K562 (cell line): ENCODE measurements around the gene HCAR1. TPM values are rescaled to one million over a fixed set of nuclear protein-coding genes. Genes with fewer than 3 reads are reported as not detected.
A peak's percentile ranks its signal among the peaks of the same experiment; 100 is the strongest.

Experiments used
- ARID1B ChIP-seq: fragments of 450-650 bp; IDR thresholded peaks from 2 replicates; pipeline ENCODE4 v1.6.1; 2016; ENCODE audit warnings: antibody characterized with exemption, mild to moderate bottlenecking, inconsistent platforms
- BHLHE40 ChIP-seq: IDR thresholded peaks from 2 replicates; pipeline ENCODE4 v1.6.1; 2011; ENCODE audit warnings: low read length, improper control_type of control experiment
- CREB5 ChIP-seq: fragments of 250-450 bp; sonication (Bioruptor Pico); IDR thresholded peaks from 2 replicates; pipeline ENCODE4 v1.5.0; 2020; ENCODE audit warnings: mild to moderate bottlenecking
- ELF4 ChIP-seq: fragments of 450-650 bp; formaldehyde crosslinking; IDR thresholded peaks from 2 replicates; pipeline ENCODE4 v1.4.0; 2022; ENCODE audit warnings: missing genetic modification characterization
- ETV6 ChIP-seq, 3 experiments: fragments of 150-350 bp in 1 of 3; sonication (generic) in 1 of 3; formaldehyde crosslinking in 1 of 3; IDR thresholded peaks; 2 replicates each; pipeline versions ENCODE4 v1.6.1 to v1.8.0; 2014 to 2022; ENCODE audit warnings: borderline replicate concordance in 2 of 3, low read depth in 2 of 3, antibody characterized with exemption in 1 of 3, low read length in 1 of 3, mild to moderate bottlenecking in 1 of 3, missing genetic modification reagents in 1 of 3
- HNRNPK ChIP-seq: fragments of 200-400 bp; formaldehyde crosslinking; IDR thresholded peaks from one replicate; pipeline ENCODE4 v1.6.1; 2018; ENCODE audit warnings: mild to moderate bottlenecking, low read depth, low read length; ENCODE audit not compliant: poor library complexity, severe bottlenecking
- MAFF ChIP-seq: IDR thresholded peaks from 2 replicates; pipeline ENCODE4 v1.6.1; 2012; ENCODE audit warnings: low read length, improper control_type of control experiment
- NR4A1 ChIP-seq, 2 experiments: fragments of 250-450 bp in 1 of 2; fragments of 450-650 bp in 1 of 2; sonication (Bioruptor Pico) in 1 of 2; IDR thresholded peaks; 2 replicates each; pipeline versions ENCODE4 v1.4.0 to v1.6.1; 2016 to 2020; ENCODE audit warnings: mild to moderate bottlenecking in 2 of 2, missing compliant biosample characterization in 1 of 2, missing genetic modification characterization in 1 of 2, moderate library complexity in 1 of 2
- RUNX1 ChIP-seq: sonication (generic); IDR thresholded peaks from 2 replicates; pipeline ENCODE4 v1.6.1; 2016; ENCODE audit warnings: antibody characterized with exemption, low read depth
- SMC3 ChIP-seq: conservative IDR thresholded peaks from 2 replicates; pipeline ENCODE4 v1.6.1; 2011; ENCODE audit warnings: low read depth, low read length, improper control_type of control experiment; ENCODE audit not compliant: insufficient read depth
- SNRNP70 ChIP-seq: fragments of 200-400 bp; formaldehyde crosslinking; optimal IDR thresholded peaks from 2 replicates; pipeline ENCODE3; 2017; ENCODE audit warnings: low read depth, low read length
- SRSF3 ChIP-seq: fragments of 200-400 bp; formaldehyde crosslinking; IDR thresholded peaks from 2 replicates; pipeline ENCODE4 v1.6.1; 2016; ENCODE audit warnings: mild to moderate bottlenecking, low read length, moderate library complexity; ENCODE audit not compliant: insufficient read depth
- TEAD1 ChIP-seq, 2 experiments: fragments of 450-650 bp in 1 of 2; sonication (generic) in 1 of 2; formaldehyde crosslinking; IDR thresholded peaks; 2 replicates each; pipeline versions ENCODE4 v1.4.0 to v1.8.0; 2020 to 2022; ENCODE audit warnings: mild to moderate bottlenecking in 2 of 2, missing genetic modification reagents in 1 of 2
- TRIM25 ChIP-seq: fragments of 450-650 bp; IDR thresholded peaks from 2 replicates; pipeline ENCODE4 v1.7.0; 2016; ENCODE audit warnings: borderline replicate concordance
- TSC22D4 ChIP-seq: fragments of 450-650 bp; IDR thresholded peaks from 2 replicates; pipeline ENCODE4 v1.6.1; 2016; ENCODE audit warnings: missing genetic modification characterization, missing biosample characterization, control low read depth
- WHSC1 ChIP-seq: IDR thresholded peaks from one replicate; pipeline ENCODE4 v1.6.1; 2012; ENCODE audit warnings: low read length, control low read depth, inconsistent platforms
- ZC3H4 ChIP-seq: sonication (generic); formaldehyde crosslinking; IDR thresholded peaks from 2 replicates; pipeline ENCODE4 v1.9.0; 2021; ENCODE audit warnings: missing genetic modification reagents, borderline replicate concordance
- ZNF507 ChIP-seq: conservative IDR thresholded peaks from 2 replicates; pipeline ENCODE4 v1.6.1; 2017; ENCODE audit warnings: missing genetic modification characterization, missing compliant biosample characterization
- ZNF75A ChIP-seq: fragments of 450-650 bp; formaldehyde crosslinking; IDR thresholded peaks from 2 replicates; pipeline ENCODE4 v1.4.0; 2020; ENCODE audit warnings: mild to moderate bottlenecking
- polyA plus RNA-seq, 8 experiments: library from polyadenylated mRNA; depleted of rRNA in 4 of 8; stranded (reverse) in 5 of 8; unstranded in 3 of 8; fragments of >200 nt; fragmentation: Nextera tagmentation in 2 of 8; fragmentation: Illumina TruSeq in 1 of 8; extraction: Ambion mirVana in 2 of 8; extraction: Trizol in 1 of 8; gene quantifications; 2 replicates each; pipeline versions ENCODE4 v1.2.1 to v1.2.3, GENCODE V29; 2011 to 2014; ENCODE audit warnings: inconsistent platforms in 1 of 8, missing spikeins in 1 of 8
- total RNA-seq, 7 experiments: library from RNA; depleted of rRNA in 6 of 7; stranded (reverse); fragments of >200 nt in 6 of 7; fragmentation: Illumina TruSeq in 2 of 7; extraction: Trizol in 2 of 7; gene quantifications; 2 replicates each; pipeline versions ENCODE4 v1.2.1 to v1.2.3, GENCODE V29; 2011 to 2021; ENCODE audit warnings: low replicate concordance in 1 of 7
- TF ChIP-seq, protein P1 (sequence below): fragments of 450-650 bp; formaldehyde crosslinking; IDR thresholded peaks from 2 replicates; pipeline ENCODE4 v1.4.0; 2020; ENCODE audit warnings: mild to moderate bottlenecking, moderate library complexity
- TF ChIP-seq, protein P2 (sequence below), 2 experiments: IDR thresholded peaks; 2 replicates each; pipeline ENCODE4 v1.6.1; 2011; ENCODE audit warnings: borderline replicate concordance in 1 of 2, control low read depth in 1 of 2, low read depth in 1 of 2, low read length in 1 of 2, mild to moderate bottlenecking in 1 of 2, mixed read lengths in 1 of 2, moderate library complexity in 1 of 2; ENCODE audit not compliant: insufficient read depth in 1 of 2, insufficient read length in 1 of 2, poor library complexity in 1 of 2, severe bottlenecking in 1 of 2; ENCODE audit errors: extremely low read depth in 1 of 2

HCAR1 gene
- total and polyA plus RNA-seq, 9 of the 15 experiments (the other 6 are each of a cell fraction or from before 2014, with no cell fraction given): not detected

DNA sequence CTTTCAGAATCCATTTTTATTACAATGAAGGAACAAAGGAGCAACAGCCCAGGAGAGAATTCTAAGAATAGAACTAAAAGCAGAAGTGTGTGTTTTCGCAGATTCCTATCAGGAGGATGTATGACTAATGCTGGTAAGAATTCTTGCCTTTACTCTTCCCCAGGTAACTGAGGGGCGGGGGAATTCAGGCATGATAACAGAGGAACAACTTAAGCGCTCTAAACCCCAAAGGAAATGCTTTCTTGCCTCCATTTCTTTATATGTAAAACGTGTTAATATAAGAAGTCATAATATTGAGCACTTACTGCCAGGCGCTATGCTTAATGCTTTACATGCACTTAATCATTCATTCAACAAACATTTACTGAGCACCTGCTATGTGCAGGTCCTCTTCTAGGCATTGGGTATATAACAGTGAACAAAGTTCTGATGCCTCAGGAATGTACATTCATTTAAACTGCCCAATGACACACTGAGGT, 4.5 kb downstream of the HCAR1 start (continued):
- TF ChIP-seq TRIM25 (no peak), ARID1B (peak; percentile 80), TEAD1 (CRISPR knock-in tag; IDR thresholded peaks at IDR 0.05) (peak; percentile 62 to 78; a peak in 3 of 4 replicates), NR4A1 (CRISPR knock-in tag; IDR thresholded peaks at IDR 0.05) (no peak), NR4A1 (tag; IDR thresholded peaks at IDR 0.05) (no peak), ZNF75A (CRISPR knock-in tag) (no peak), ELF4 (CRISPR knock-in tag) (no peak), WHSC1 (no peak), HNRNPK (no peak), SRSF3 (no peak), SMC3 (no peak), ETV6 (IDR thresholded peaks at IDR 0.05; ENCODE audit: borderline replicate concordance in 1 of 2, low read depth in 2 of 2, low read length in 1 of 2) (no peak), ETV6 (CRISPR knock-in tag; IDR thresholded peaks at IDR 0.05; ENCODE audit: borderline replicate concordance) (no peak), CREB5 (CRISPR knock-in tag) (no peak), ZNF507 (tag) (no peak), SNRNP70 (no peak), BHLHE40 (no peak), ZC3H4 (CRISPR knock-in tag) (no peak), TSC22D4 (tag) (no peak), MAFF (no peak), RUNX1 (no peak)
- TF ChIP-seq, protein P1, sequence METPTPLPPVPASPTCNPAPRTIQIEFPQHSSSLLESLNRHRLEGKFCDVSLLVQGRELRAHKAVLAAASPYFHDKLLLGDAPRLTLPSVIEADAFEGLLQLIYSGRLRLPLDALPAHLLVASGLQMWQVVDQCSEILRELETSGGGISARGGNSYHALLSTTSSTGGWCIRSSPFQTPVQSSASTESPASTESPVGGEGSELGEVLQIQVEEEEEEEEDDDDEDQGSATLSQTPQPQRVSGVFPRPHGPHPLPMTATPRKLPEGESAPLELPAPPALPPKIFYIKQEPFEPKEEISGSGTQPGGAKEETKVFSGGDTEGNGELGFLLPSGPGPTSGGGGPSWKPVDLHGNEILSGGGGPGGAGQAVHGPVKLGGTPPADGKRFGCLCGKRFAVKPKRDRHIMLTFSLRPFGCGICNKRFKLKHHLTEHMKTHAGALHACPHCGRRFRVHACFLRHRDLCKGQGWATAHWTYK (CRISPR knock-in tag): no peak
- TF ChIP-seq, protein P2, sequence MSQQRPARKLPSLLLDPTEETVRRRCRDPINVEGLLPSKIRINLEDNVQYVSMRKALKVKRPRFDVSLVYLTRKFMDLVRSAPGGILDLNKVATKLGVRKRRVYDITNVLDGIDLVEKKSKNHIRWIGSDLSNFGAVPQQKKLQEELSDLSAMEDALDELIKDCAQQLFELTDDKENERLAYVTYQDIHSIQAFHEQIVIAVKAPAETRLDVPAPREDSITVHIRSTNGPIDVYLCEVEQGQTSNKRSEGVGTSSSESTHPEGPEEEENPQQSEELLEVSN (IDR thresholded peaks at IDR 0.05; ENCODE audit: borderline replicate concordance in 1 of 2, extremely low read depth in 1 of 2, insufficient read depth in 1 of 2, insufficient read length in 1 of 2, low read depth in 1 of 2, low read length in 1 of 2, poor library complexity in 1 of 2, severe bottlenecking in 1 of 2): no peak
